Neural progenitor cell (in vitro differentiated cells): ENCODE data around the gene PRKCA. TPM values are rescaled to one million over a fixed set of nuclear protein-coding genes. Genes with fewer than 3 reads are reported as not detected.

ENCODE experiments used
- DNase-seq: peaks from one replicate; pipeline ENCODE4 v3.0.0-alpha.2; 2016; ENCODE audit warnings: low spot score
- H2AFZ ChIP-seq: fragments of 200-600 bp; sonication (generic); replicated peaks from 2 replicates; pipeline ENCODE4 v1.6.1; 2016; ENCODE audit warnings: antibody characterized with exemption
- H3F3A ChIP-seq: fragments of 200-600 bp; sonication (generic); 2 replicates; pipeline ENCODE4 v1.6.1; 2016; ENCODE audit warnings: antibody characterized with exemption, low read depth
- H3K27ac ChIP-seq: fragments of 200-600 bp; sonication (generic); 2 replicates; pipeline ENCODE4 v1.5.1; 2016; ENCODE audit warnings: mild to moderate bottlenecking
- H3K27me3 ChIP-seq: fragments of 200-600 bp; sonication (generic); 2 replicates; pipeline ENCODE4 v1.6.1; 2016; ENCODE audit warnings: mild to moderate bottlenecking, moderate library complexity
- H3K36me3 ChIP-seq: fragments of 200-600 bp; sonication (generic); 2 replicates; pipeline ENCODE4 v1.5.1; 2016
- H3K4me1 ChIP-seq: fragments of 200-600 bp; sonication (generic); 2 replicates; pipeline ENCODE4 v1.6.1; 2016; ENCODE audit warnings: mixed run types
- H3K4me2 ChIP-seq: fragments of 200-600 bp; sonication (generic); 2 replicates; pipeline ENCODE4 v1.6.1; 2016
- H3K4me3 ChIP-seq: fragments of 200-600 bp; sonication (generic); 2 replicates; pipeline ENCODE4 v1.5.1; 2016
- H3K79me2 ChIP-seq: fragments of 200-600 bp; sonication (generic); 2 replicates; pipeline ENCODE4 v1.6.1; 2016; ENCODE audit warnings: low read depth
- H3K9ac ChIP-seq: fragments of 200-600 bp; sonication (generic); 2 replicates; pipeline ENCODE4 v1.6.1; 2016
- H3K9me3 ChIP-seq: fragments of 200-600 bp; sonication (generic); 2 replicates; pipeline ENCODE4 v1.5.1; 2016; ENCODE audit warnings: low read depth
- H4K20me1 ChIP-seq: fragments of 200-600 bp; sonication (generic); 2 replicates; pipeline ENCODE4 v1.6.1; 2016; ENCODE audit warnings: low read depth
- H3K27ac Mint-ChIP-seq: 3 replicates; pipeline ENCODE4 v1.8.0; 2021; ENCODE audit warnings: mixed read lengths
- H3K27me3 Mint-ChIP-seq: 2 replicates; pipeline ENCODE4 v1.8.0; 2022; ENCODE audit warnings: low read depth, mild to moderate bottlenecking, inconsistent platforms, moderate library complexity, mixed read lengths; ENCODE audit not compliant: insufficient read depth
- H3K36me3 Mint-ChIP-seq: 3 replicates; pipeline ENCODE4 v1.8.0; 2021; ENCODE audit warnings: mixed read lengths
- H3K4me1 Mint-ChIP-seq: 3 replicates; pipeline ENCODE4 v1.8.0; 2021; ENCODE audit warnings: mixed read lengths
- H3K4me3 Mint-ChIP-seq: 3 replicates; pipeline ENCODE4 v1.8.0; 2021; ENCODE audit warnings: mild to moderate bottlenecking, moderate library complexity, mixed read lengths
- H3K9me3 Mint-ChIP-seq: 3 replicates; pipeline ENCODE4 v1.8.0; 2020; ENCODE audit warnings: mixed read lengths
- EZH2 ChIP-seq: fragments of 200-600 bp; sonication (generic); IDR thresholded peaks from 2 replicates; pipeline ENCODE4 v1.6.1; 2017; ENCODE audit warnings: antibody characterized with exemption, mild to moderate bottlenecking, moderate library complexity
- EZH2phosphoT487 ChIP-seq: fragments of 200-600 bp; sonication (generic); IDR thresholded peaks from 2 replicates; pipeline ENCODE4 v1.6.1; 2017; ENCODE audit warnings: antibody characterized with exemption
- total RNA-seq: library from RNA; depleted of rRNA; stranded (reverse); fragments of >200 nt; gene quantifications from 2 replicates; pipeline ENCODE4 v1.2.3, GENCODE V29; 2015; ENCODE audit warnings: low replicate concordance
- TF ChIP-seq, protein P1 (sequence below): fragments of 200-600 bp; sonication (generic); IDR thresholded peaks from 2 replicates; pipeline ENCODE4 v1.5.1; 2017; ENCODE audit warnings: antibody characterized with exemption, mild to moderate bottlenecking

Gene PRKCA
- total RNA-seq, 1 donor from 2014 or later = 2.1 TPM

DNA sequence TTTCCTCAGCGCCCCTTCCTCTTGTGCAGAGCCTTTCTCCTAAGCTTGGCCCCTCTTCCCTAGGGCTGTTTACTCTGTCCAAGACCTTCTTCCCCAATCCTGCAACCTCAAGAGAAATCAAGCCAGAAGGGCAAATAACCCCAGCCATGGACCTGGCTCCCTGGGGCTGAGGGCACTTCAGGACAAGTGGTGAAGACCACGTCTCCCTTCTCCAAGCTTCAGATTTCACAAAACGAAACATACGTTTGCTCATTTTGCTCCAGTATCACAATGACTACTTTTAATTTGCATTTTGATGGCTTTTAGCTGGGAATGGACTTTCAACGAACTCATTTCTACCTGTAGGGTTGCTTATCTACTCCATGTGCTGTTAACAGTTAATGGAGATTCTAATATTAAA is 392.7 kb downstream of the PRKCA start:
- Histone ChIP-seq H3K9me3 (no peaks in the 10 kb centered on the region), H3K4me2 (no peak overlapping the region), H3K27ac (no peak overlapping the region), H3K4me3 (no peak overlapping the region), H3K4me1 (no peaks in the 10 kb centered on the region), H3K9ac (no peak overlapping the region), H3K36me3 (no peaks in the 10 kb centered on the region), H3K79me2 (no peaks in the 10 kb centered on the region), H3K27me3 (no peaks in the 10 kb centered on the region), H2AFZ (no peak overlapping the region), H4K20me1 (no peaks in the 10 kb centered on the region), H3F3A (no peaks in the 10 kb centered on the region)
- no peak for DNase-seq
- Mint-ChIP-seq H3K27me3 (no peaks in the 10 kb centered on the region), H3K27ac (no peak overlapping the region), H3K9me3 (peaks cover 21% of the 10 kb centered on the region), H3K4me3 (no peak overlapping the region), H3K4me1 (peaks cover 6% of the 10 kb centered on the region), H3K36me3 (peaks cover 31% of the 10 kb centered on the region)
- TF ChIP-seq EZH2phosphoT487 (no peak), EZH2 (no peak)
- TF ChIP-seq, protein P1, sequence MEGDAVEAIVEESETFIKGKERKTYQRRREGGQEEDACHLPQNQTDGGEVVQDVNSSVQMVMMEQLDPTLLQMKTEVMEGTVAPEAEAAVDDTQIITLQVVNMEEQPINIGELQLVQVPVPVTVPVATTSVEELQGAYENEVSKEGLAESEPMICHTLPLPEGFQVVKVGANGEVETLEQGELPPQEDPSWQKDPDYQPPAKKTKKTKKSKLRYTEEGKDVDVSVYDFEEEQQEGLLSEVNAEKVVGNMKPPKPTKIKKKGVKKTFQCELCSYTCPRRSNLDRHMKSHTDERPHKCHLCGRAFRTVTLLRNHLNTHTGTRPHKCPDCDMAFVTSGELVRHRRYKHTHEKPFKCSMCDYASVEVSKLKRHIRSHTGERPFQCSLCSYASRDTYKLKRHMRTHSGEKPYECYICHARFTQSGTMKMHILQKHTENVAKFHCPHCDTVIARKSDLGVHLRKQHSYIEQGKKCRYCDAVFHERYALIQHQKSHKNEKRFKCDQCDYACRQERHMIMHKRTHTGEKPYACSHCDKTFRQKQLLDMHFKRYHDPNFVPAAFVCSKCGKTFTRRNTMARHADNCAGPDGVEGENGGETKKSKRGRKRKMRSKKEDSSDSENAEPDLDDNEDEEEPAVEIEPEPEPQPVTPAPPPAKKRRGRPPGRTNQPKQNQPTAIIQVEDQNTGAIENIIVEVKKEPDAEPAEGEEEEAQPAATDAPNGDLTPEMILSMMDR = no peak

DNA sequence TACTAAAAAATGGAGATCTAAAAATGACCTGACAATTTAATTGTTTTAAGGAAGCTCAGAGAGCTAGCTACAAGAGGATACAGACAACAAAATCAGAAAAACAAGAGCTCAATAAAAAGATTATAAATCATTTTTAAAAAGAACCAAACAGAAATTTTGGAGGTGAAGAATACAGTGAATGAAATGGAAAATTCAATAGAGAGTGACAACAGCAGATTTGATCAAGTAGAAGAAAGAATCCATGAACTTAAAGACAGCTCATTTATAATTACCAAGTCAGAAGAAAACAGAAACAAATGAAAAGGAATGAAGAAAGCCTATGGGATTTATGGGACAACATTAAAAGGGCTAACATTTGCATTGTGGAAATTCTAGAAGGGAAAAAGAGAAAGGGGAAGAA is 395.9 kb downstream of the PRKCA start:
- H3K36me3 Mint-ChIP-seq = peaks cover 23% of the 10 kb centered on the region
- no peak for DNase-seq
- H3K4me3 ChIP-seq = no peak overlapping the region
- H3K27ac Mint-ChIP-seq = no peak overlapping the region
- no peaks in the 10 kb centered on the region for H3K4me1 Mint-ChIP-seq
- peaks cover 22% of the 10 kb centered on the region for H3K9me3 Mint-ChIP-seq
- H4K20me1 ChIP-seq = no peaks in the 10 kb centered on the region
- no peak overlapping the region for H2AFZ ChIP-seq
- no peaks in the 10 kb centered on the region for H3K9me3 ChIP-seq
- no peaks in the 10 kb centered on the region for H3K4me1 ChIP-seq
- TF ChIP-seq, protein P1 = no peak
- no peak for TF ChIP-seq EZH2
- no peak for TF ChIP-seq EZH2phosphoT487
- H3K4me3 Mint-ChIP-seq = no peak overlapping the region
- H3K27ac ChIP-seq = no peak overlapping the region
- no peaks in the 10 kb centered on the region for H3F3A ChIP-seq
- no peak overlapping the region for H3K4me2 ChIP-seq
- H3K27me3 Mint-ChIP-seq = no peaks in the 10 kb centered on the region
- no peaks in the 10 kb centered on the region for H3K79me2 ChIP-seq
- H3K27me3 ChIP-seq = no peaks in the 10 kb centered on the region
- H3K36me3 ChIP-seq = no peaks in the 10 kb centered on the region
- no peak overlapping the region for H3K9ac ChIP-seq

DNA sequence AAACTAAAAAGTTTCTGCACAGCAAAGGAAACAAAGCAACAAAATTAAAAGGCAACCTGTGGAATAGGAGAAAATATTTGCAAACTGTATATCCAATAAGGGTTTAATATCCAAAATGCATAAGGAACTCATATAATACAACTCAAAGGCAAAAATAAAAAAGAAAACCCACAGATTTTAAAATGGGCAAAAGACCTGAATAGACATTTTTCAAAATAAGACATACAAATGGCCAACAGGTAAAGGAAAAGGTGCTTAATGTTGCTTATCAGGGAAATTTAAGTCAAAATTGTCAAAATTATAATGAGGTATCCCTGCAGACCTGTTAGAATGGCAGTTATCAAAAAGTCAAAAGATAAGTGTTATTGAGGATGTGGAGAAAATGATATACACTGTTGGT is 399.0 kb downstream of the PRKCA start:
- no peak overlapping the region for H3K9ac ChIP-seq
- no peaks in the 10 kb centered on the region for H3K27me3 ChIP-seq
- H3K4me3 Mint-ChIP-seq = no peak overlapping the region
- H3K9me3 Mint-ChIP-seq = peaks cover 22% of the 10 kb centered on the region
- H3K9me3 ChIP-seq = no peaks in the 10 kb centered on the region
- H4K20me1 ChIP-seq = no peaks in the 10 kb centered on the region
- no peak overlapping the region for H3K4me2 ChIP-seq
- H3K27ac ChIP-seq = no peak overlapping the region
- no peaks in the 10 kb centered on the region for H3K36me3 ChIP-seq
- no peaks in the 10 kb centered on the region for H3K79me2 ChIP-seq
- peaks cover 22% of the 10 kb centered on the region for H3K36me3 Mint-ChIP-seq
- no peaks in the 10 kb centered on the region for H3K27me3 Mint-ChIP-seq
- no peak overlapping the region for H3K27ac Mint-ChIP-seq
- no peaks in the 10 kb centered on the region for H3F3A ChIP-seq
- H3K4me1 ChIP-seq = peaks cover 1% of the 10 kb centered on the region
- H2AFZ ChIP-seq = no peak overlapping the region
- DNase-seq = no peak
- H3K4me3 ChIP-seq = no peak overlapping the region
- TF ChIP-seq, protein P1 = no peak
- no peak for TF ChIP-seq EZH2phosphoT487
- peaks cover 20% of the 10 kb centered on the region for H3K4me1 Mint-ChIP-seq
